HG03442 (cell line): ENCODE measurements around the gene GPR68.

Experiments used
- ATAC-seq: cut with Tn5 transposase; IDR thresholded peaks from one replicate; pipeline ENCODE4 v1.9.1; 2021; ENCODE audit warnings: mild to moderate bottlenecking, moderate library complexity; ENCODE audit not compliant: unreplicated experiment

The GPR68 gene

DNA sequence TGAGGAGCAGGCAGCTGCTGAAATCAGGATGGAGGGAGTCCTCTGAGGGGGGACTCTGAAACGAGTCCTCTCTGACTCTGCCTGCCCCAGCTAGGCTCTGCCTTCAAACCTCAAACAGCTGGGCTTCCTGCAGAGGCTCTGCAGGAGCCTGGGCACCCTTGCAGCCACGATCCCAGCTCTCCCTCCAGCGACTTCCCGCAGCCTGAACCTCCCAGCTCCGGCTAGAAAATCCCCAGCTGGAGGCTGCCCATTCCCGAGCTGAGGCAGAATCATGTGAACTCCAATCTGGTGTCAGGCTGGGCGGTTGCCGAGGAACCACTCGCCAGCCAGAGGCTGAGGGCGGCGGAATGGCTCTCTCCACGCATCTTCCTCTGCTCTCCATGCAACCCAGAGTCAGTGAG, at the start of gene GPR68:
Gene GPR68, minus strand, starts transcription at position 204 of the 401 bp plus-strand sequence. CDS start 9,654 bp downstream, outside the sequence.
- ATAC-seq: no peak

- ATAC-seq: no peak
Measured at GRCh38 chr14:91294153-91294552, 49.6 kb upstream of the GPR68 start.

GRCh38 chr14:91293281-91293680, 48.8 kb upstream of the GPR68 start:
- no peak for ATAC-seq

DNA sequence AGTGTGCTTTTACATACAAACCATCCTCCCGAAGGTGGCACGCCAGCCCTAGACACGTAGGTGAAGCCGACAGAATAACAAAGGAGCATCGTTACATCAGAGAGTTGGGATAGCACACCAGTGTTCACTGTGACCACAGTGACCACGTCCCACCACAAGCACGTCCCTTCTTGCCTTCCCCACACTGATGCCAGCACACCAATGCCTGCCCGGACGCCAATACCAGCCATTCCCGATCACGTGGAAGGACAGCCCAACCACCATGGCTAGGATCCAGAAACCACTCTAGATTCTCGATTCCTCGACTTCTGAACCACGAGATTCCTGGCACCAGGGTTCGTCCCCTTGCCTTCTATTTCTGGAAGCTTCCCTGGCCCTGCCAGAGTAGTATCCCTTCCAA, 48.0 kb upstream of the GPR68 start:
- no peak for ATAC-seq

- ATAC-seq: no peak
Measured at GRCh38 chr14:91291786-91292405, 47.4 kb upstream of the GPR68 start.

GRCh38 chr14:91290986-91291385, 46.5 kb upstream of the GPR68 start:
- no peak for ATAC-seq

DNA sequence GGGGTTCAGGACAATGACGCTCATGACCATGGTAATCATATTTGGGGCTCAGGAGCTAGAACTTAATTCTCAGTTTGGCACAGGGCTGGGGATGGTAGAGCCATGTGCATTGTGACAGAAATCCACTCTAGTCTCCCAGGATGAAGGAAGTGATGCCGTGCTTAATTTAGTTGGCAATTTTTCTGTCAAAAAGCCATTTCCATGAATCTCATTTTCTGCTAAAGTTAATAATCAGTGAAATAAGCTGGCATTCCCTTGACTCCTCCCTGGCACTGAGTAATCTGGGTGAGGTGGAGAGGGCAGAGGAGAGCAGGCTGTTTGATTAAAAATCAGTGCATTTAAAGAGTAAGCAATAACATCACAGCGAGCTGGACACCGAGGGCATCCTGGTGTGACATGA, 45.0 kb upstream of the GPR68 start:
- ATAC-seq: no peak

- no peak for ATAC-seq
Measured at GRCh38 chr14:91288876-91289275, 44.4 kb upstream of the GPR68 start.

GRCh38 chr14:91286530-91286937, 42.0 kb upstream of the GPR68 start:
- no peak for ATAC-seq

- ATAC-seq: no peak
Measured at GRCh38 chr14:91284791-91285548, 40.5 kb upstream of the GPR68 start.

- no peak for ATAC-seq
Measured at GRCh38 chr14:91284146-91284790, 39.8 kb upstream of the GPR68 start.

GRCh38 chr14:91283666-91284065, 39.2 kb upstream of the GPR68 start:
- ATAC-seq: no peak

DNA sequence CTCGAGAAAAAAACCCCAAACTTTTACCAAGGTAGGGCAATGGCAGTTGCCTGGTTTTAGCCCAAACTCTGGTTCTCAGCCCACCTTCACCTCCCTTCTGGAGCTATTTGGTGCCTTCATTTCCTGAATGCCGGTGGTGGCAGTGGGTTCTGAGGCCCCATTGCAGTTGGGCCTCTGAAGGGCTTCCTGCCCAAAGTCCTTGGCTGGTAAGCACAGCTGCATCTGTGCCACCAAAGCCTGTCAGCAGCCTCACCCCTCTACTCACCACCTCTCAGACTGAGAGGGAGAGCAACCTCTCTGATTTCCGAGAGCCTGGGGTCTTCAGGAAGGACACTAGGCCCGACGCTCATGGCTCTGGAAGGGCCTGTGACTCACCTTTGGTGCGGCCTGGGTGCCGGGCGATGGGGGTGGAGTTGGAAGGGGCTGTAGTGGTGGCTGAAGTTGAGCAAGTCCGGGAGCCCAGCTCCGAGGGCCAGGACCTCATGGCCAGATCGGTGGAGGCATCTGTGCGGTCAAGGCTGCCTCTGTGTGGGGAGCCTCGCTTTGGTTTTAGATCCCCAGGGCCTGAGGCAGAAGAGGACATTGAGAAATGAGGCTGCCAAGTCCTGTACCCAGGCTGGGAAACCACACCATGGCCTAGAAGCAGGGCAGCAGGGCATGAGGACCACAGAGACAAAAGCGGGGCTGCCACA, 38.6 kb upstream of the GPR68 start:
- ATAC-seq: no peak

GRCh38 chr14:91281346-91281745, 36.8 kb upstream of the GPR68 start:
- no peak for ATAC-seq

DNA sequence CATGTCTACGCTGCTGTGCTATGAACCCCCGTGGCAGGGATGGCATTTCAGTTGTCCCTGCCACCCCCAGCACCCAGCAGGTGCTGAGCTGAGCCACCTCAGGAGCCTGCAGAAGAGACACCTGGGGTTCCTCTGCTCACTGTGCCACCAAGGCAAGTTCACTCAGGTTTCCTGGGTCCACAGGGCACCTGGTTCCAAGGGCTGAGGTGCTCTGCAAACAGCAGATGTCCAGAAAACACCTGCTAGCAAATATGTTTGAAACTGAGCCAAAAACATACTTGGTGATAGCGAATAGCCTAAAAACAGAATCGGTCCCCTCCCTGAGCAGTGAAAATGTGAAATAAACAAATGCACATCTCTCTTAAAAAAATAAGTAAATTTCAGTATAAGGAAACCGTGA, 35.6 kb upstream of the GPR68 start:
- no peak for ATAC-seq

DNA sequence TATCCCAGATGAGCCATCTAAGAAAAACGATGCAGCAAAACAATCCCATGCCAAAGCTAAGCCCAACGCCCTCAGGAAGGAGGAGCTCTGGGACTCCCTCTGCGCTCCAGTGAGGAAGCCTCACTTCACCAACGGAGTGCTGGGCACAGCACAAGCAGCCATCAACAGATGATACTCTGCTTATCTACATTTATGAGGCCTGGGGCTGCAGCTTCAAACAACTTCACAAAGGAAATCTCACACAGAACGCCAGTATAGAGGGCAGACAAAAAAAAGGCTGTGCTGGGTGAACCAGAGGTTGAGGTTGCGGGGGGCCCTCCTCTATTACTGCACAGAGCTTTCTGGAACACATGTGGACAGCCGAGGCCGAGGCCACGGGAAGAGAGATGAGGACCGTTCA, 34.9 kb upstream of the GPR68 start:
- no peak for ATAC-seq

- no peak for ATAC-seq
Measured at GRCh38 chr14:91278383-91278715, 33.8 kb upstream of the GPR68 start.

DNA sequence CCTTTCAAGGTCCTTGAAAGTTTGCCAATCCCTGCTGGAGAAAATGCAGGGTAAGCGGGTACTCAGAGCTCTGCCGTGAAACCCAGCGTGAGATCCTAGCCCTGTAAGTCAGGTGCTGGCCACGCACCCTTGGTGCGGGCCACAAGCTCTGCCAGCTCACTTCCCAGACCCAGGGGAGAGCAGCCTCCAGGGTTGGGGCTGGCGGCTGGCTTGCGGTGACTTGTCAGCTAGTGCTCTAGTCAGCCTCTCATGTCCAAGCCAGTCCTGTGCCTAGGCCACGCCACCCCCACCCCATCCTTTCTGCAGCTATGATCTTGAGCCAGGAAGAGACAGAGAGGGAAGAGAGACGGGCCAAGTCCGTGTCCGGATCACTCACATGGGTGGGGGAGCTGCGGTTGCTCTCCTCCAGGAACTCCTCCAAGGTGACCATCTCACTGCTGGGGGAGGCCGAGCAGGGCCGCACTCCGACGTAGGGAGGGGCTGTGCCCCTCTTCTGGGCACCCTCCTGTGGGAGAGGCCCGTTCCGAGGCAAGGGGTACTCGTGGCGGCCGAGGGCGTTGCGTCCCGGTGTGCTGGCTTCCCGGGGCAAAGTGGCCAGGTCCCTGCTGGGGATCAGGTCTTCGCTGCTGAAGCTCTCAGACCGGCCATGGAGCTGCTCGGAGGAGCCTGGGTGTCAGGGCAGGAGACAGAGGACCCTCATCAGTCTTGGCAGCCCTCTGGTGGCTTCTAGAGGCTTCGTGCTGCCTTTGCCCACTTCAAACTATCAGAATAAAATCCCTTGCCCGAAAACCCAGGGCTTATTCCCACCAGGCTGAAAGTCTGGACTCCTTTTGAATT, 33.3 kb upstream of the GPR68 start:
- no peak for ATAC-seq

GRCh38 chr14:91274796-91275195, 30.3 kb upstream of the GPR68 start:
- no peak for ATAC-seq

DNA sequence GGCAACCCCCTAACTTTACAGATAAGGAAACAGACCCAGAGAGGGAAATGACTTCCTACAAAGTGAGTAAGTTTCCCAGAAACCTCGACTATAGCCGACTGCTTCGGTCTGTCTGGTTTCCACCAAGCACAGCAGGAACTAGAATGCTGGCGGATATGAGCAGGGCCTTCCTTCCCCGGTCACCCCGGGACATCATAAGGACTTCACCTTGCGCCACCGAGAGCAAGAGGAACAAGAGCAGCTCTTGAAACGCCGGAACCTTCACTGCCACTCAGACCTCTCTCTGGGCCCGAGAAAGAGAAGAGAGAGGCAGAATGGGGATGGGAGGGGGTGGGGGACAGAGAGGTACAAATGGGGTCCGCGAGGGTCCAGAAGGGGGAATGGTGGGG, 29.4 kb upstream of the GPR68 start:
- ATAC-seq: no peak
